ENCODE measurements around the gene DNAJC8. TPM values are rescaled to one million over a fixed set of nuclear protein-coding genes. Genes with fewer than 3 reads are reported as not detected.

The DNAJC8 gene
- polyA plus RNA-seq, 1 of the 3 experiments (the other 2 are of a cell fraction), result 50.9 TPM

GRCh38 chr1:28259934-28260802 is 27.3 kb upstream of the DNAJC8 start:
- POLR2A ChIA-PET, result interaction anchor here (0.6 to 2.2 kb wide), 8 partner anchors 11 to 322 kb away, joined by 3 to 12 read pairs (median 4); partner anchors contain the start of genes ATP5IF1 and MED18
- Histone ChIP-seq H3K9ac (peak overlapping the region; percentile 94), H3K4me1 (ENCODE audit: control insufficient read depth in 1 of 2, insufficient read depth in 2 of 2, low read depth in 1 of 2, low read length in 1 of 2) (peaks cover 12 to 14% of the 10 kb centered on the region in 2 experiments; a peak in 1 of 4 replicates), H3K27ac (ENCODE audit: low read depth in 2 of 2, low read length in 1 of 2) (peak overlapping the region; percentile 82 to 83), H2AFZ (ENCODE audit: low read depth) (peak overlapping the region; percentile 89; the same call in 1 of the 2 replicates), H4K20me1 (ENCODE audit: insufficient read depth) (peaks cover 47% of the 10 kb centered on the region), H3K9me3 (no peaks in the 10 kb centered on the region), H3F3A (replicated peaks; ENCODE audit: insufficient read depth) (no peaks in the 10 kb centered on the region), H3K27me3 (ENCODE audit: insufficient read depth) (no peaks in the 10 kb centered on the region), H3K36me3 (replicated peaks in 1 of 2; ENCODE audit: control insufficient read depth in 1 of 2, insufficient read depth in 2 of 2, low read length in 1 of 2) (no peaks in the 10 kb centered on the region), H3K9me2 (no peaks in the 10 kb centered on the region), H3K4me2 (peak overlapping the region; percentile 85), H3K79me2 (ENCODE audit: insufficient read depth) (peaks cover 57% of the 10 kb centered on the region), H3K4me3 (ENCODE audit: low read depth in 2 of 2, low read length in 1 of 2) (peak overlapping the region; percentile 78 to 96)
- under 1% methylated on average over 41 of the region's 66 CpGs for whole genome bisulfite sequencing (ENCODE audit: low lambda C conversion rate)
- TF ChIP-seq RXRA (IDR thresholded peaks at IDR 0.05; ENCODE audit: borderline replicate concordance, low read depth) (no peak), SMC3 (IDR thresholded peaks at IDR 0.05; ENCODE audit: low read depth, low read length) (no peak), NFIC (IDR thresholded peaks at IDR 0.05; ENCODE audit: borderline replicate concordance) (peak; percentile 30)
- CTCF ChIA-PET, result interaction anchor here (0.6 to 3.0 kb wide), 7 partner anchors 9 to 100 kb away, joined by 3 to 29 read pairs (median 4); partner anchors contain the start of gene ATP5IF1
- peak; percentile 81 for DNase-seq

- H3K27me3 ChIP-seq (ENCODE audit: insufficient read depth), result no peaks in the 10 kb centered on the region
- peak within 1 kb of the TSS; percentile 94 for H3K9ac ChIP-seq
- no peaks in the 10 kb centered on the region for H3K9me2 ChIP-seq
- H3F3A ChIP-seq (replicated peaks; ENCODE audit: insufficient read depth), result no peaks in the 10 kb centered on the region
- H3K4me1 ChIP-seq (ENCODE audit: control insufficient read depth in 1 of 2, insufficient read depth in 2 of 2, low read depth in 1 of 2, low read length in 1 of 2), result peaks cover 12 to 14% of the 10 kb centered on the region in 2 experiments; a peak in 1 of 4 replicates
- H4K20me1 ChIP-seq (ENCODE audit: insufficient read depth), result peaks cover 39% of the 10 kb centered on the region
- H3K4me3 ChIP-seq (ENCODE audit: low read depth in 2 of 2, low read length in 1 of 2), result peak within 1 kb of the TSS; percentile 78 to 96
- H3K9me3 ChIP-seq, result no peaks in the 10 kb centered on the region
- no peaks in the 10 kb centered on the region for H3K36me3 ChIP-seq (replicated peaks in 1 of 2; ENCODE audit: control insufficient read depth in 1 of 2, insufficient read depth in 2 of 2, low read length in 1 of 2)
- CTCF ChIA-PET, result interaction anchor here (0.6 to 3.0 kb wide), 5 partner anchors 8 to 100 kb away, joined by 3 to 29 read pairs (median 4); partner anchors contain the start of gene ATP5IF1
- POLR2A ChIA-PET, result interaction anchor here (0.6 to 2.2 kb wide), 8 partner anchors 10 to 322 kb away, joined by 3 to 12 read pairs (median 4); partner anchors contain the start of genes ATP5IF1 and MED18
- H3K79me2 ChIP-seq (ENCODE audit: insufficient read depth), result peaks cover 49% of the 10 kb centered on the region
- TF ChIP-seq USF2 (IDR thresholded peaks at IDR 0.05; ENCODE audit: borderline replicate concordance, low read depth, low read length) (no peak), RFX5 (IDR thresholded peaks at IDR 0.05; ENCODE audit: low read length) (peak; percentile 73), POLR2AphosphoS5 (IDR thresholded peaks at IDR 0.05; ENCODE audit: low read depth, low read length) (peak; percentile 98), FOXM1 (IDR thresholded peaks at IDR 0.05; ENCODE audit: low read depth) (no peak), JUND (IDR thresholded peaks at IDR 0.05) (no peak), SIN3A (IDR thresholded peaks at IDR 0.05; ENCODE audit: borderline replicate concordance, low read depth, low read length) (peak; percentile 58), REST (IDR thresholded peaks at IDR 0.05; ENCODE audit: low read depth, low read length) (peak; percentile 66), PBX3 (IDR thresholded peaks at IDR 0.05) (peak; percentile 34; the same call in 1 of the 2 replicates), MXI1 (IDR thresholded peaks at IDR 0.05; ENCODE audit: low read depth, low read length) (peak; percentile 73; the same call in 1 of the 2 replicates), CHD2 (IDR thresholded peaks at IDR 0.05; ENCODE audit: low read length, partially characterized antibody) (peak; percentile 53), TAF1 (IDR thresholded peaks at IDR 0.05; ENCODE audit: borderline replicate concordance, low read depth, low read length) (peak; percentile 98), ZBTB33 (IDR thresholded peaks at IDR 0.05; ENCODE audit: borderline replicate concordance, low read depth) (no peak), TCF12 (IDR thresholded peaks at IDR 0.05) (no peak)
- H2AFZ ChIP-seq (ENCODE audit: low read depth), result peak within 1 kb of the TSS; percentile 89; the same call in 1 of the 2 replicates
- peak; percentile 98 for DNase-seq
- under 1% methylated on average over 12 of the region's 76 CpGs for WGBS (ENCODE audit: low lambda C conversion rate)
- peak within 1 kb of the TSS; percentile 82 to 83 for H3K27ac ChIP-seq (ENCODE audit: low read depth in 2 of 2, low read length in 1 of 2)
- H3K4me2 ChIP-seq, result peak within 1 kb of the TSS; percentile 85
Observed at GRCh38 chr1:28259252-28259933, 26.6 kb upstream of the DNAJC8 start, which contains the start of gene SESN2. SESN2 (plus strand) TSS chr1:28259518; CDS start chr1:28259848, 330 bp downstream.
